Sigmoid colon (tissue), 7 donors: Measurements from ENCODE around the gene RNF26. TPM values are rescaled to one million over a fixed set of nuclear protein-coding genes. Genes with fewer than 3 reads are reported as not detected.

ENCODE experiments used
- DNase-seq: peaks from one replicate; pipeline ENCODE4 v3.0.0-alpha.2; 2019
- H3K27ac ChIP-seq, 4 donors: fragments of 200-600 bp; sonication (generic); one replicate each; pipeline ENCODE4 v1.5.1; 2016 to 2019; ENCODE audit warnings: mild to moderate bottlenecking in 1 of 4
- H3K27me3 ChIP-seq, 3 donors: fragments of 200-600 bp; sonication (generic); one replicate each; pipeline ENCODE4 v1.5.1; 2019; ENCODE audit warnings: mild to moderate bottlenecking in 1 of 3
- H3K36me3 ChIP-seq, 4 donors: fragments of 200-600 bp; sonication (generic); one replicate each; pipeline ENCODE4 v1.5.1; 2016 to 2019
- H3K4me1 ChIP-seq, 4 donors: fragments of 200-600 bp; sonication (generic); one replicate each; pipeline ENCODE4 v1.5.1; 2017 to 2019
- H3K4me3 ChIP-seq, 4 donors: fragments of 200-600 bp; sonication (generic); one replicate each; pipeline ENCODE4 v1.5.1; 2017 to 2019; ENCODE audit warnings: mild to moderate bottlenecking in 2 of 4, moderate library complexity in 1 of 4
- H3K9me3 ChIP-seq, 4 donors: fragments of 200-600 bp in 3 of 4; sonication (generic) in 3 of 4; one replicate each; pipeline versions ENCODE4 v1.5.1 to v1.6.1; 2013 to 2019
- EP300 ChIP-seq, 4 donors: sonication (generic); formaldehyde crosslinking; IDR thresholded peaks; one replicate each; pipeline ENCODE4 v1.6.1; 2017; ENCODE audit warnings: antibody characterized with exemption in 4 of 4
- POLR2A ChIP-seq, 2 donors: fragments of 450-650 bp; IDR thresholded peaks; one replicate each; pipeline ENCODE4 v1.6.1; 2016; ENCODE audit warnings: antibody characterized with exemption in 2 of 2, mild to moderate bottlenecking in 2 of 2, moderate library complexity in 2 of 2
- POLR2AphosphoS5 ChIP-seq, 4 donors: sonication (generic); formaldehyde crosslinking; IDR thresholded peaks; one replicate each; pipeline ENCODE4 v1.6.1; 2017; ENCODE audit warnings: antibody characterized with exemption in 4 of 4
- WGBS, 2 donors: extraction: QIAGEN DNeasy Blood & Tissue Kit; methylation state at CpG; one replicate each; pipeline ENCODE4 v1.1.7; 2013; 5-methylcytosine and 5-hydroxymethylcytosine counted together
- intact Hi-C: fragments of 100-400 bp; cut with DNase I; formaldehyde crosslinking; loops from one replicate; pipeline ENCODE4 v1.15.1; 2023
- polyA plus RNA-seq, 3 donors: library from polyadenylated mRNA; stranded (reverse); fragments of 200-250 nt; gene quantifications; one replicate each; pipeline ENCODE4 v1.2.3, GENCODE V29; 2013
- total RNA-seq, 4 donors: library from RNA; depleted of rRNA; stranded (reverse); fragments of >200 nt; gene quantifications; one replicate each; pipeline ENCODE4 v1.1.0, GENCODE V29; 2016
- TF ChIP-seq, protein P1 (sequence below), 4 experiments: fragments of 450-650 bp in 3 of 4; fragments of 200-600 bp in 1 of 4; IDR thresholded peaks; one replicate each; pipeline ENCODE4 v1.5.1; 2016 to 2019; ENCODE audit warnings: antibody characterized with exemption in 4 of 4, mild to moderate bottlenecking in 3 of 4, moderate library complexity in 2 of 4
- donor health status: healthy with polysubstance abuse.
- donor health status: Bipolar disorder and iron deficiency.
- donor health status: healthy.

The RNF26 gene
- total and polyA plus RNA-seq, 7 donors: 6.2 to 26.1 (median 10.7) TPM

DNA sequence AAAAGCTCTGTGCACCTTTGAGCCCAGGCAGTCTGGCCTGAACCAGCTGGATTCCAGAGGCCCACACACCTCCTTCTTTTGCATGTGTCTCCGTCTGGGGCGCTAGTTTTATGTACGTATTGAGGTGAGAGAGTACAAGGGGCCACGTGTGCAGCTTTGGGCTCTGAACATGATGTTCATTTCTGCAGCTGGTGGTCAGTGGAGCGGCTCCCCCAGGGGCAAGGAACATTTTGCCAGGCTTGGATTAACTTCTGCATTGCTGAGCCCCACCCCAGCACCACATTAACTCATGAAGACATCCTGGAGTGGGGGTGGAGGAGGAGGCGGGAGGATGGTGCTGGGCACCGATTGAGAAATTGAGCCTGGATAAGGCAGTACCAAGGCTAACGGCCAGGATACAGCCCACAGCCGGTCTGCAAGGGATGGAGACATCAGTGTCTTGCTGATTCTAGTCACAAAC lies 33.4 kb downstream of the RNF26 start:
- 26 to 65% methylated on average over 9 of the region's 9 CpGs for WGBS, 2 donors
- H3K9me3 ChIP-seq: no peaks in the 10 kb centered on the region
- H3K27ac ChIP-seq: peak overlapping the region; percentile 46 to 91 (median 70)
- no peaks in the 10 kb centered on the region for H3K27me3 ChIP-seq
- TF ChIP-seq EP300 (IDR thresholded peaks at IDR 0.05) (no peak), POLR2AphosphoS5 (IDR thresholded peaks at IDR 0.05) (no peak), POLR2A (IDR thresholded peaks at IDR 0.05) (no peak)
- TF ChIP-seq, protein P1, sequence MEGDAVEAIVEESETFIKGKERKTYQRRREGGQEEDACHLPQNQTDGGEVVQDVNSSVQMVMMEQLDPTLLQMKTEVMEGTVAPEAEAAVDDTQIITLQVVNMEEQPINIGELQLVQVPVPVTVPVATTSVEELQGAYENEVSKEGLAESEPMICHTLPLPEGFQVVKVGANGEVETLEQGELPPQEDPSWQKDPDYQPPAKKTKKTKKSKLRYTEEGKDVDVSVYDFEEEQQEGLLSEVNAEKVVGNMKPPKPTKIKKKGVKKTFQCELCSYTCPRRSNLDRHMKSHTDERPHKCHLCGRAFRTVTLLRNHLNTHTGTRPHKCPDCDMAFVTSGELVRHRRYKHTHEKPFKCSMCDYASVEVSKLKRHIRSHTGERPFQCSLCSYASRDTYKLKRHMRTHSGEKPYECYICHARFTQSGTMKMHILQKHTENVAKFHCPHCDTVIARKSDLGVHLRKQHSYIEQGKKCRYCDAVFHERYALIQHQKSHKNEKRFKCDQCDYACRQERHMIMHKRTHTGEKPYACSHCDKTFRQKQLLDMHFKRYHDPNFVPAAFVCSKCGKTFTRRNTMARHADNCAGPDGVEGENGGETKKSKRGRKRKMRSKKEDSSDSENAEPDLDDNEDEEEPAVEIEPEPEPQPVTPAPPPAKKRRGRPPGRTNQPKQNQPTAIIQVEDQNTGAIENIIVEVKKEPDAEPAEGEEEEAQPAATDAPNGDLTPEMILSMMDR (IDR thresholded peaks at IDR 0.05): no peak
- no peak overlapping the region for H3K4me3 ChIP-seq
- intact Hi-C loops: loop anchor here (10.0 kb wide), 1 partner anchor 357 kb away; the partner anchor contains the start of gene NECTIN1
- H3K36me3 ChIP-seq: no peaks in the 10 kb centered on the region
- no peak for DNase-seq
- H3K4me1 ChIP-seq: peaks cover 0 to 76% (median 66%) of the 10 kb centered on the region in 4 donors

DNA sequence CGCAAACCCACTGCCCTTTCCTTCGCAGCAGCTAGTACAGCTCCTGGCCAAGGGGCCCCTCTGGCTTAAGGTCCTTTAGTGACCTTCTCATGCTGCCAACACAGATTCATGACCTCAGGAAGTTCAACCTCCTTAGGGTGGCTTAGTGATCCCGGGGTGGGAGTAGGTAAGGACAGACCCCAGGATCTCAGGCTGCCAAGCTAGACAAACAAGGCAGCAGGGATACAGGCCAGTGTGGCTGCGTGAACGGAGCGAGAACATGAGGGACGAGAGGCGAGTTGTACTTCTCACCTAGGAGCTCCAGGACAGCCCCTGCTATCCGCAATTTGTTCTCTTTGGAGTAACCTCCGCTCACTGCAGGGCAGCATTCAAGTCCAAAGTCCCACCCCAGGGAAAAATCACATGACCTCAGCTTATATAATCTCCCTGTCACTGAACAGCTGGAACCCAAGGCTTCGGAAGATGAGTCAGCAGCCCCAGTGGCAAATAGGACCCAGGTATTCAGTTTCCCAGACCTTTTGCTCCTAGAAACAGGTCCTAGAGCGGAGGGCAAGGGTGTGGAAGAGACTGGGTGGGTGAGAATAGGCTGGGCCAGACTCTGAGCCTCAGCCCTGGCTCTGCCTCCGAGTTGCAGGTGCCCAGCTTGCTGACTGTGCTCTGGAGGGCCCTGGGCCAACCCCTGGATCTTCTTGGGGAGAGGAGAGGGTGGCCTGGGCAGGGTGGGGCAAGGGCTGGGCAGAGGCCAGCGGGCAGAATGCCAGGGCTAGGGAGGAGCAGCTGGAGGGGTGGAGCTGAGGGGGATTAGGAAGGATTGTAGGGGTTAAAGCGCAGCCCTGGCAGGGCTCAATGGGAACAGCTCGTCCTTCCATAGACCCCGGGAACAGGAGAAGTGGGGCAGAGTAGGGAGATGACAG lies 34.1 kb downstream of the RNF26 start:
- H3K27me3 ChIP-seq: no peaks in the 10 kb centered on the region
- H3K4me1 ChIP-seq: peaks cover 0 to 69% (median 60%) of the 10 kb centered on the region in 4 donors
- H3K4me3 ChIP-seq: peak overlapping the region in 1 of 4 donors; percentile 2
- TF ChIP-seq POLR2AphosphoS5 (IDR thresholded peaks at IDR 0.05): peak in 2 of 4 donors; percentile 24 to 37
- TF ChIP-seq, protein P1 (IDR thresholded peaks at IDR 0.05): no peak
- no peak for TF ChIP-seq EP300 (IDR thresholded peaks at IDR 0.05)
- TF ChIP-seq POLR2A (IDR thresholded peaks at IDR 0.05): peak in 1 of 2 donors; percentile 10
- peak overlapping the region; percentile 46 to 91 (median 70) for H3K27ac ChIP-seq
- 18 to 59% methylated on average over 17 of the region's 17 CpGs for WGBS, 2 donors
- intact Hi-C loops: loop anchor here (10.0 kb wide), 1 partner anchor 356 kb away; the partner anchor contains the start of gene NECTIN1
- no peaks in the 10 kb centered on the region for H3K9me3 ChIP-seq
- peak; percentile 77 for DNase-seq
- H3K36me3 ChIP-seq: no peaks in the 10 kb centered on the region

DNA sequence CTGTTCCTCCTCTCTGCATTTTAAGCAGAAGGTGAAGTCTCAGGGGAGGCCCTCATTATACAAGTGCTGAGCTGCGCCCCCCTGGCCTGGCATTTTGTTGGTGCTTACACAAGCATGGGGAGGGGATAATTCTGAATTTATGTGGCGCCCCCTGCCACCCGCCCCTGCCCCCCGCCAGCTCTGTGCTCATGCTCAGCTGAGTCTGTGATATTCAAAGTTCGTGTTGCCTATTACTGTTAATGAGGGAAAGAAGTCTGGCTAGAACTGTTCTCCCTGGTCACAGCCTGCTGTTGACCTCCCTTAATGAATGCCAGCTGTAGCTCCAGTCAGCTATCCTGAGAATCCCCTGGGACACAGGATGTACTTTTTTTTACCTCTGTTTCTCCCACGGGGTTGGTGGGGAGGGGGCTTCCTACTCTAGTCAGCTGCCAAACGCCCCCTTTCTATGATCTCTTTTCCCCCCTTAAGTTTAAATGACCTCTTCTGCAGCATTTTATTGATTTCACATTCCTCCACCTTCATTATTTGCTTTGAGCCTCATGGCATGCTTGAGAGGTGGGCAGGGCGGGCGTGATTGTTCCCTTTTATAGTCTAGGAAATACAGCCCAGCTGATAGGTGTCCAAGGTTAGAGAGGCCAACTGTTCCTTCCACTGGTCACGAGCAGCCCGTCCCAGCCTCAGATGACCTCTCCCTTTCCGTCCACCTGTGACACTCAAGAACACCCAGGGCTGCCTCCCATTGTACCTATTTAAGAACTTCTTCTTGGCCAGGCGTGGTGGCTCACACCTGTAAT lies 35.0 kb downstream of the RNF26 start:
- no peaks in the 10 kb centered on the region for H3K9me3 ChIP-seq
- H3K4me1 ChIP-seq: peaks cover 0 to 68% (median 52%) of the 10 kb centered on the region in 4 donors
- intact Hi-C loops: loop anchor here (10.0 kb wide), 1 partner anchor 355 kb away; the partner anchor contains the start of gene NECTIN1
- no peaks in the 10 kb centered on the region for H3K27me3 ChIP-seq
- no peaks in the 10 kb centered on the region for H3K36me3 ChIP-seq
- 26 to 68% methylated on average over 13 of the region's 13 CpGs for WGBS, 2 donors
- H3K27ac ChIP-seq: peak overlapping the region; percentile 46 to 91 (median 70)
- no peak for TF ChIP-seq POLR2A (IDR thresholded peaks at IDR 0.05)
- TF ChIP-seq EP300 (IDR thresholded peaks at IDR 0.05): no peak
- TF ChIP-seq, protein P1 (IDR thresholded peaks at IDR 0.05): no peak
- no peak for TF ChIP-seq POLR2AphosphoS5 (IDR thresholded peaks at IDR 0.05)
- peak overlapping the region in 1 of 4 donors; percentile 2 for H3K4me3 ChIP-seq
- peak; percentile 50 for DNase-seq

GRCh38 chr11:119370486-119371046 lies 36.2 kb downstream of the RNF26 start:
- Histone ChIP-seq H3K36me3 (no peaks in the 10 kb centered on the region), H3K4me1 (peaks cover 0 to 68% (median 51%) of the 10 kb centered on the region in 4 donors), H3K4me3 (no peak overlapping the region), H3K27me3 (no peaks in the 10 kb centered on the region), H3K27ac (peak overlapping the region in 3 of 4 donors; percentile 5 to 91 (median 34)), H3K9me3 (no peaks in the 10 kb centered on the region)
- intact Hi-C loops: no loop called here
- TF ChIP-seq EP300 (IDR thresholded peaks at IDR 0.05) (peak in 1 of 4 donors; percentile 14), POLR2AphosphoS5 (IDR thresholded peaks at IDR 0.05) (peak in 1 of 4 donors; percentile 5), POLR2A (IDR thresholded peaks at IDR 0.05) (peak in 1 of 2 donors; percentile 10)
- TF ChIP-seq, protein P1 (IDR thresholded peaks at IDR 0.05): no peak
- WGBS, 2 donors: 40 to 64% methylated on average over 8 of the region's 8 CpGs
- peak; percentile 57 for DNase-seq
